Natural killer cell treated with Interleukin-12 subunit alpha and Interleukin-12 subunit beta and Interleukin-15 and Interleukin-18, amount 100 ng/mL, for 72 hours (primary cell): ENCODE measurements around the gene MRRF. TPM values are rescaled to one million over a fixed set of nuclear protein-coding genes. Genes with fewer than 3 reads are reported as not detected.

Source experiments
- ATAC-seq, 2 donors: fragments of 150-1000 bp; cut with Tn5 transposase in 1 of 2; sonication (Bioruptor Pico), chemical (Tn5 transposase) in 1 of 2; 2 replicates each; pipeline ENCODE4 v1.10.0; 2021
- DNase-seq: peaks from one replicate; pipeline ENCODE4 v3.0.0; 2022; ENCODE audit warnings: low spot score
- H3K27ac Mint-ChIP-seq, 2 donors: 1 replicate in 1 of 2; 2 replicates in 1 of 2; pipeline ENCODE4 v1.8.0; 2022; ENCODE audit warnings: mixed read lengths in 2 of 2, mild to moderate bottlenecking in 1 of 2, moderate library complexity in 1 of 2
- H3K27me3 Mint-ChIP-seq, 2 donors: 1 replicate in 1 of 2; 2 replicates in 1 of 2; pipeline ENCODE4 v1.8.0; 2022; ENCODE audit warnings: mixed read lengths in 2 of 2
- H3K36me3 Mint-ChIP-seq: one replicate; pipeline ENCODE4 v1.8.0; 2022; ENCODE audit warnings: mixed read lengths
- H3K4me1 Mint-ChIP-seq, 2 donors: 1 replicate in 1 of 2; 2 replicates in 1 of 2; pipeline ENCODE4 v1.8.0; 2022; ENCODE audit warnings: low read depth in 2 of 2, mixed read lengths in 2 of 2, mild to moderate bottlenecking in 1 of 2
- H3K4me3 Mint-ChIP-seq: one replicate; pipeline ENCODE4 v1.8.0; 2022; ENCODE audit warnings: mixed read lengths
- H3K9me3 Mint-ChIP-seq: 2 replicates; pipeline ENCODE4 v1.8.0; 2022; ENCODE audit warnings: mixed read lengths
- total RNA-seq, 2 donors: library from RNA; stranded (reverse); gene quantifications; one replicate each; pipeline ENCODE4 v1.2.3, GENCODE V29; 2022

MRRF gene
- total RNA-seq, 2 donors from 2014 or later, result 41.7 to 60.9 TPM

DNA sequence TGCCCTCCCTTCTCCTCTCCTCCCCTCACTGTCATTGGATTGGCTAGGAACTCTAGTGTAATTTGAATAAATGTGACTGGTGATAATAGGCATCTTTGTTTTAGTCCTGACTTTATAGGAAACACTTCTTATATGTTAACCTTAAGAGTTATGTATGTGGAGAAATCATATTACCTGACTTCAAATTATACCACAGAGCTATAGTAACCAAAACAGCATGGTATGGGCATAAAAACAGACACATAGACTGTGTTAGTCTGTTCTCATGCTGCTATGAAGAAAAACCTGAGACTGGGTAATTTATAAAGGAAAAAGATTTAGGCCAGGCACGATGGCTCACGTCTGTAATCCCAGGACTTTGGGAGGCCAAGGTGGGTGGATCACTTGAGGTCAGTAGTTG is 9.4 kb downstream of the MRRF start:
- Mint-ChIP-seq H3K36me3 (peaks cover 5% of the 10 kb centered on the region), H3K27me3 (no peaks in the 10 kb centered on the region), H3K4me1 (peaks cover 6 to 18% of the 10 kb centered on the region in 2 donors), H3K9me3 (no peaks in the 10 kb centered on the region), H3K27ac (no peak overlapping the region), H3K4me3 (no peak overlapping the region)
- ATAC-seq, result no peak
- no peak for DNase-seq

DNA sequence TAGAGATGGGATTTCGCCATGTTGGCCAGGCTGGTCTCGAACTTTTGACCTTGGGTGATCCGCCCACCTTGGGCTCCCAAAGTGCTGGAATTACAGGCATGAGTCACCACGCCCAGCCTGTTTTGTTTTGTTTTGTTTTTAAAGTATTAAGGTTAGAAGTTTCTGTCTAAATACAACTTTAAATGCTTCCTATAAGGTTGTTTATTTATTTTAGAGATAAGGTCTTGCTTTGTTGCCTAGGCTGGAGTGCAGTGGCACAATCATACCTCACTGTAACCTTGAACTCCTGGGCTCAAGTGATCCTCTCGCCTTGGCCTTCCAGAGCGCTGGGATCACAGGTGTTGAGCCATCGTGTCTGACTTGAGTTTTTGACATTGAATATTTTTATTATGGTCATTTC is 11.4 kb downstream of the MRRF start:
- ATAC-seq (no peak), DNase-seq (no peak)
- no peak overlapping the region for H3K27ac Mint-ChIP-seq
- H3K4me3 Mint-ChIP-seq, result no peak overlapping the region
- H3K4me1 Mint-ChIP-seq, result peaks cover 6 to 20% of the 10 kb centered on the region in 2 donors
- no peaks in the 10 kb centered on the region for H3K9me3 Mint-ChIP-seq
- no peaks in the 10 kb centered on the region for H3K27me3 Mint-ChIP-seq
- peaks cover 5% of the 10 kb centered on the region for H3K36me3 Mint-ChIP-seq

- H3K27me3 Mint-ChIP-seq, result no peaks in the 10 kb centered on the region
- H3K4me3 Mint-ChIP-seq, result no peak overlapping the region
- peaks cover 5% of the 10 kb centered on the region for H3K36me3 Mint-ChIP-seq
- H3K27ac Mint-ChIP-seq, result no peak overlapping the region
- no peaks in the 10 kb centered on the region for H3K9me3 Mint-ChIP-seq
- H3K4me1 Mint-ChIP-seq, result peaks cover 6 to 20% of the 10 kb centered on the region in 2 donors
- DNase-seq, result no peak
- ATAC-seq, result no peak
Measured at GRCh38 chr9:122277285-122277897, 12.7 kb downstream of the MRRF start.

DNA sequence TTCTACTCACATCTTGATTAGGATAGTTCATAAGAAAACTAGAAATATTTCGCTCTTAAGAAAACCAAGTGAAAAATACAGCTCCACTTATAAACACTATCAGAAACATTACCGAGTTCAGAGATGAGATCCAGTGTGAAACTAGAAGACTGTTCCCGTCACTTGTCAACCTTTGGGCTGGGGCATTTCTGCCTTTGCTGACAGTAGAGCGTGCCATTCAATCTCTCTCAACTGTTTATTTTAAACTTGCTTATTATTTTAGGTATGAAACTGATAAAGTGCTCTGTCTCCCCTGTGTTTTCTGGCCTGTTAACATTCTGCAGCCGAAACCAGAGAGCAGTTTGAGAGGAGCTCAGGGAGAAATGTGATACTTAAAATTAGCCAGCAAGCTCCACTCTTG is 16.7 kb downstream of the MRRF start:
- Mint-ChIP-seq H3K27me3 (no peaks in the 10 kb centered on the region), H3K36me3 (no peaks in the 10 kb centered on the region), H3K4me1 (peaks cover 0 to 7% of the 10 kb centered on the region in 2 donors), H3K4me3 (no peak overlapping the region), H3K27ac (no peak overlapping the region), H3K9me3 (no peaks in the 10 kb centered on the region)
- DNase-seq (no peak), ATAC-seq (no peak)

- ATAC-seq, result no peak
- Mint-ChIP-seq H3K36me3 (peaks cover 11% of the 10 kb centered on the region), H3K27ac (no peak overlapping the region), H3K4me1 (no peaks in the 10 kb centered on the region), H3K4me3 (no peak overlapping the region), H3K27me3 (no peaks in the 10 kb centered on the region), H3K9me3 (no peaks in the 10 kb centered on the region)
- DNase-seq, result no peak
Measured at GRCh38 chr9:122286764-122287163, 22.1 kb downstream of the MRRF start.

DNA sequence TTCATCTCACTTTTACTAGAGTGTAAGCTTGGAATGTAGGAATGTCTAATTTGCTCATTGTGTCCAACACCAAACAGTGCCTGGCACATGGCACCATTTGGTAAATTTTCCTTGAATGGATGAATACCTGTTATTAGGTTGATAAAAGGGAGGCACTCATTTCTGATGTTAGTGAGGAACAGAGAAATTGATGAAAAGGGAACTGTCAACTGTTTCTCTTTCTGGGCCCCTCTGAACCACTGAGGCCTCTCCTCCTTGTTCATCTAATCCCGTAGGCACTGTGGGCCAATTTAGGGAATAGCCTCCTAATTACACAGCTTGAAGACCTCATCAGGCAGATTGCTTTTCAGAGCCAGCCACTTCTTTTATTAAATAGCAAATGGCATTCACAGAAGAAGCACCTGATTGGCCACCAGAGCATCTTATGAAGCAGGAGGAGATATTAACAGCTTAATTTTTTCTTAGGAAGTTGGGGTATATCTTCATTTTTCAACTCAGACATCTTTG is 22.6 kb downstream of the MRRF start:
- ATAC-seq (no peak), DNase-seq (no peak)
- no peaks in the 10 kb centered on the region for H3K4me1 Mint-ChIP-seq
- no peak overlapping the region for H3K27ac Mint-ChIP-seq
- H3K27me3 Mint-ChIP-seq, result no peaks in the 10 kb centered on the region
- H3K4me3 Mint-ChIP-seq, result no peak overlapping the region
- no peaks in the 10 kb centered on the region for H3K9me3 Mint-ChIP-seq
- peaks cover 15% of the 10 kb centered on the region for H3K36me3 Mint-ChIP-seq

- Mint-ChIP-seq H3K4me3 (no peak overlapping the region), H3K36me3 (peaks cover 32% of the 10 kb centered on the region), H3K4me1 (no peaks in the 10 kb centered on the region), H3K27me3 (no peaks in the 10 kb centered on the region), H3K27ac (no peak overlapping the region), H3K9me3 (no peaks in the 10 kb centered on the region)
- no peak for DNase-seq
- no peak for ATAC-seq
Measured at GRCh38 chr9:122291458-122291857, 26.8 kb downstream of the MRRF start.

DNA sequence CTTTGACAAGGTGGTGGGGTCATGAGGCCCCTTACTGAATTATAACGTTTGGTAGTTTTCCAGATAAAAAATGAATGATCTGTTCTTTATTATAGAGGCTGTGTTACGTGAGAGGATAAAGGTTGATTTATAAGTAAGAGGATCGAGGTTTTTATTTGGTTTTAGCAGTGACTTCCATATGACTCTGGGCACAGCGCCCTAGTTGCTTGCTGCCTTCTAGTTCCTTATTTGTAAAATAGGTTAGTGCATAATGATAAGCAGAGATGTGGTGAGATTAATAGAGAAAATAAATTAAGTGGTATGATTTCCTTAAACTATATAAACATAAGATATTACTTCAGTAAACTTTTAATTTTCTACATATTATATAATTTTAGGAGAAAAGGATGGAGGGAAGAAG is 29.8 kb downstream of the MRRF start:
- H3K27me3 Mint-ChIP-seq, result no peaks in the 10 kb centered on the region
- H3K4me3 Mint-ChIP-seq, result no peak overlapping the region
- H3K27ac Mint-ChIP-seq, result no peak overlapping the region
- H3K36me3 Mint-ChIP-seq, result peaks cover 31% of the 10 kb centered on the region
- no peaks in the 10 kb centered on the region for H3K4me1 Mint-ChIP-seq
- ATAC-seq (no peak), DNase-seq (no peak)
- no peaks in the 10 kb centered on the region for H3K9me3 Mint-ChIP-seq

GRCh38 chr9:122297512-122297911 is 32.8 kb downstream of the MRRF start:
- no peak for DNase-seq
- H3K4me3 Mint-ChIP-seq, result no peak overlapping the region
- no peaks in the 10 kb centered on the region for H3K27me3 Mint-ChIP-seq
- H3K4me1 Mint-ChIP-seq, result no peaks in the 10 kb centered on the region
- ATAC-seq, result no peak
- H3K36me3 Mint-ChIP-seq, result peaks cover 24% of the 10 kb centered on the region
- no peak overlapping the region for H3K27ac Mint-ChIP-seq
- no peaks in the 10 kb centered on the region for H3K9me3 Mint-ChIP-seq

DNA sequence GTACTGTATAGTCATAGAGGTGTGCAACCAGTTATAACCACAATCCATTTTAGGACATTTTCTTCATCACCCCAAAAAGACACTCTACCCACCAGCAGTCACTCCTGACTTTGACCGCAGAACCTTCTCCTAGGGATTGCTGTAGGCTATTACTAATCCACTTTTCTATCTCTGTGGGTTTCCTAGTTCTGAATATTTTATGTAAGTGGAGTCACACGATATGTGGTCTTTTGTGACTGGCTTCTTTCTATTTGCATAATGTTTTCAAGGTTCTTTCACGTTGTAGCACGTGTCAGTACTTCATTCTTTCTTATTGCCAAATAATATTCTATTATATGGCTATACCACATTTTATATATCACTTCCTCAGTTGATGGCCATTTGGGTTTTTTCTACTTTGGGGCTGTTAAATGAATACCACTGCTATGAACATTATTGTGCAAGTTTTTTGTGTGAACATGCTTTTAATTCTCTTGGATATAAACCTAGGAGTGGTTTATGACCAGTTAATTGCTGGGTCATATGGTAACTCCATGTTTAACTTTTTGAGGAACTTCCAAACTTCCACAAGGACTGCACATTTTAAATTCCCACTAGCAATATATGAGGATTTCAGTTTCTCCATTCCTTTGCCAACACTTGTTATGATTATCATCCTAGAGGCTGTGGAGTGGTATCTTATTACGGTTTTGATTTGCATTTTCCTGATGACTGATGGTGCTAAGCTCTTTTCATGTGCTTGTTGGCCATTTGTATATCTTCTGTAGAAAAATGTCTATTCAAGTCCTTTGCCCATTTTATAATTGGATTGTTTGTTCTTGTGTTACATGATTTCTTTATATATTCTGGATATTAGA is 37.8 kb downstream of the MRRF start:
- DNase-seq, result no peak
- ATAC-seq, result no peak
- Mint-ChIP-seq H3K4me1 (no peaks in the 10 kb centered on the region), H3K27me3 (no peaks in the 10 kb centered on the region), H3K27ac (no peak overlapping the region), H3K4me3 (no peak overlapping the region), H3K9me3 (no peaks in the 10 kb centered on the region), H3K36me3 (peaks cover 15% of the 10 kb centered on the region)

DNA sequence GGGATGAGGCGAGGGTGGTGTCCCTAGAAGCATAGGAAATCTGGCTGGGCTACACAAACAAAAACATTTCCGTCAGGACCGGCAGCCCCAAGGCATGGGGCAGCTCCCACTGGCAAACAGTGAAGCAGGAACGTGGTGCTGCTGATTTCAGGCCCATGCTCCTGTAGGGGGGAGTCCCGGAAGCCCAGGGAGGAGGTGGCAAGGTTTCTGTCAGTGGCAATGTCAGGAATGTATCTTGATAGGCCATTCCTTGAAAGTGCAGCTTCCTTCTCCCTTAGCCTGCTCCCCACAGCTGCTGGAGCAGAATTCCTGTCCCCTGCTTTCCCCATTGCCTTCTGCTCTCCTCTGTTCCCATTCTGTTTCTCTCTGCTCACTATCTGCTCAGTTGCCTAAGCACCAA is 42.4 kb downstream of the MRRF start:
- Mint-ChIP-seq H3K27me3 (no peaks in the 10 kb centered on the region), H3K4me1 (no peaks in the 10 kb centered on the region), H3K9me3 (no peaks in the 10 kb centered on the region), H3K4me3 (no peak overlapping the region), H3K36me3 (peaks cover 11% of the 10 kb centered on the region), H3K27ac (no peak overlapping the region)
- DNase-seq, result no peak
- no peak for ATAC-seq

- Mint-ChIP-seq H3K36me3 (peaks cover 10% of the 10 kb centered on the region), H3K4me3 (no peak overlapping the region), H3K9me3 (no peaks in the 10 kb centered on the region), H3K4me1 (no peaks in the 10 kb centered on the region), H3K27me3 (no peaks in the 10 kb centered on the region), H3K27ac (no peak overlapping the region)
- ATAC-seq (no peak), DNase-seq (no peak)
Measured at GRCh38 chr9:122307925-122308324, 43.2 kb downstream of the MRRF start.

DNA sequence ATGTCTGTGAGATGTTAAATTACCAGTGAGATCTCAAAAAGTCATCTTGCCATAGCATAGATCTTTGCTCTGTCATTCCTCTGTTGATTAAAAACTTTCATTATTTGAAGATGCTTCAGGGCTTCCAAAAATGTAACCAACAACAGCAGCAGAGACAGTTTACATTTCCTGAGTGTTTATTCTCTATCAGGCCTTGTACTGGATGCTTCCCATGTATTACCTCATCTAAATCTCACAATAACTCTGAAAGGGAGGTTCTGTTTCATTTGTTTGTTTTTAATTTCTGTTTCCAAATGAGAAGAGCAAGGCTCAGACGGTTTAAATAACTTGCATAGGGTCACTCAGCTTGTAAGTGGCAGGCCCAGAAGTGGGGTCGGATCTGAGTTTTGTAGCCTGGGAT is 45.2 kb downstream of the MRRF start:
- Mint-ChIP-seq H3K4me1 (no peaks in the 10 kb centered on the region), H3K36me3 (peaks cover 20% of the 10 kb centered on the region), H3K4me3 (no peak overlapping the region), H3K27ac (no peak overlapping the region), H3K27me3 (no peaks in the 10 kb centered on the region), H3K9me3 (no peaks in the 10 kb centered on the region)
- ATAC-seq (no peak), DNase-seq (no peak)

DNA sequence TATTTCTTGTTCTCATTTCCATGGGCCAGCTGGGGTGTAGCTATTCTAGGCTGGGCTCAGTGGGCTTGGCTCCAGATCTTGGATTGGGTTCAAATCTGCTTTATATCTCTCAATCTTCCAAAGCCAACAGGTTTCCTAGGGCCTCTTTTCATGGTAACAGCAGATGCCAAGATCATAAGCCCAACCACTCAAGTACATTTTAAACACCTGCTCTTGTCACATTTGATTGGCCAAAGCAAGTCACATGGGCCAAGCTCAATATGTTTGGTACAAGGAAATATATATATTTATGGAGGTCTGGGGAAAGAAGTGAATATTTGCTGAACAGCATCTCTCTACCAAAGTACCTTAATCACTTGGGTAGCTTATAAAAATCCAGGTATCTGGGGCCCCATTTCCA is 49.5 kb downstream of the MRRF start:
- Mint-ChIP-seq H3K9me3 (no peaks in the 10 kb centered on the region), H3K4me1 (no peaks in the 10 kb centered on the region), H3K4me3 (no peak overlapping the region), H3K27ac (no peak overlapping the region), H3K36me3 (peaks cover 14% of the 10 kb centered on the region), H3K27me3 (no peaks in the 10 kb centered on the region)
- DNase-seq (no peak), ATAC-seq (no peak)
